Skeletal muscle satellite cell (primary cell): ENCODE results near the gene RCAN1.

Source experiments
- H3K27me3 ChIP-seq: 2 replicates; pipeline ENCODE4 v1.7.0; 2013; ENCODE audit warnings: low read length; ENCODE audit not compliant: control insufficient read depth, insufficient read depth
- H3K36me3 ChIP-seq: 2 replicates; pipeline ENCODE4 v1.7.0; 2013; ENCODE audit warnings: mild to moderate bottlenecking, control low read depth, low read length; ENCODE audit not compliant: insufficient read depth
- H3K4me1 ChIP-seq: 2 replicates; pipeline ENCODE4 v1.7.0; 2013; ENCODE audit warnings: low read length; ENCODE audit not compliant: control insufficient read depth, insufficient read depth
- H3K4me2 ChIP-seq: 2 replicates; pipeline ENCODE4 v1.7.0; 2013; ENCODE audit warnings: mild to moderate bottlenecking, low read length
- H3K4me3 ChIP-seq: 2 replicates; pipeline ENCODE4 v1.7.0; 2013; ENCODE audit warnings: low read length
- H3K9ac ChIP-seq: 2 replicates; pipeline ENCODE4 v1.7.0; 2013; ENCODE audit warnings: mild to moderate bottlenecking, low read depth, low read length, moderate library complexity
- H3K9me3 ChIP-seq: replicated peaks from 2 replicates; pipeline ENCODE4 v1.7.0; 2013; ENCODE audit warnings: mild to moderate bottlenecking, control low read depth, low read length

The RCAN1 gene

DNA sequence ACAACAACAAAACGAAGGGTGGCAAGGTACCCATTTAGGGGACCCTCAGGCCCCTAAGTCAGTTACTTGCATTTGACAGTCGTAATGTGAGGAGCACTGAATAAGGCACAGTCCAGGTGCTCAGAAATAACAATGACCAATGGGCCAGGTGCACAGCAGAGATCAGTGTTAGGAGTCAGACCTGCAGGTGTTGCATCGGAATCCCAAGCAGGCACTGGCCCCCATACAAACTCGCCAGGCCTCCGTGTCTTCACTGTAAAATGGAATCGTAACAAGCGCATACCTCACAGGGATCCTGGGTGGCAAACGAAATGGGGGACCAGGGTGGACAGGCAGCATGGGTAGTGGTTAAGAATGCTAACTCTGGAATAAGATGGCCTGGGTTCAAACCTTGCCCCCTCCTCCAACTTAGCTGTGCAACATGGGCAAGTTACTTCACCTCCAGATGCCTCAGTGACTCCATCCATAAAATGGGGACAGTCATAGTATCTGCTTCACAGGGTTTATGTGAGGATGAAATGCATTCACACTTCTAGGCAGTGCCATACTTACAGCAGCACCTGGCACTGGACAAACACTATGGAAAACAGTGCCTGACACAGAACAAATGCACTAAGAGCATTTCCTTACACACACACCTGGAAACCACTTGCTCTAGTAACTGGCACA, 20.2 kb downstream of the RCAN1 start:
- no peak overlapping the region for H3K9ac ChIP-seq
- no peaks in the 10 kb centered on the region for H3K9me3 ChIP-seq

DNA sequence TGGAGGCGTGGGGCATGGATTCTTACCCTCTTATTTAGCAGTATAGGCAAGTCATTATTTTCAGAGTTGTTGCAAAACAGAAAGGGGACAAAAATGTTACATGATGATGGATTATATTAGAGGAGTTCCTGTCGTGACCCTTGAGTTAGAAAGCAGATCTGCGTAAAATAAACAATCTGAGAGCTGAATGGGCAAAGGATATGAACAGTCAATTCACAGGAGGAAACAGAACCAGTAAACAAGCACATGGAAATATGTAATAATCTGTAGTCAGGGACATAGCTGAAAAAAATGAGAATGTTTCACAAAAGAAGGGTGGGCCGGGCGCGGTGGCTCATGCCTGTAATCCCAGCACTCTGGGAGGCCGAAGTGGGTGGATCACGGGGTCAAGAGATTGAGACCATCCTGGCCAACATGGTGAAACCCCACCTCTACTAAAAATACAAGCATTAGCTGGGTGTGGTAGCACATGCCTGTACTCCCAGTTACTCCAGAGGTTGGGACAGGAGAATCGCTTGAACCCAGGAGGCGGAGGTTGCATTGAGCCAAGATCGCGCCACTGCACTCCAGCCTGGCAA, 20.9 kb downstream of the RCAN1 start:
- no peaks in the 10 kb centered on the region for H3K36me3 ChIP-seq
- H3K4me1 ChIP-seq = peaks cover 11% of the 10 kb centered on the region
- no peak overlapping the region for H3K9ac ChIP-seq
- H3K27me3 ChIP-seq = no peaks in the 10 kb centered on the region
- no peak overlapping the region for H3K4me2 ChIP-seq
- no peak overlapping the region for H3K4me3 ChIP-seq
- no peaks in the 10 kb centered on the region for H3K9me3 ChIP-seq

More for the DNA sequence above, 20.2 kb downstream of the RCAN1 start:
- H3K4me2 ChIP-seq = no peak overlapping the region
- H3K4me1 ChIP-seq = peaks cover 11% of the 10 kb centered on the region
- H3K27me3 ChIP-seq = no peaks in the 10 kb centered on the region
- H3K36me3 ChIP-seq = no peaks in the 10 kb centered on the region
- H3K4me3 ChIP-seq = no peak overlapping the region

DNA sequence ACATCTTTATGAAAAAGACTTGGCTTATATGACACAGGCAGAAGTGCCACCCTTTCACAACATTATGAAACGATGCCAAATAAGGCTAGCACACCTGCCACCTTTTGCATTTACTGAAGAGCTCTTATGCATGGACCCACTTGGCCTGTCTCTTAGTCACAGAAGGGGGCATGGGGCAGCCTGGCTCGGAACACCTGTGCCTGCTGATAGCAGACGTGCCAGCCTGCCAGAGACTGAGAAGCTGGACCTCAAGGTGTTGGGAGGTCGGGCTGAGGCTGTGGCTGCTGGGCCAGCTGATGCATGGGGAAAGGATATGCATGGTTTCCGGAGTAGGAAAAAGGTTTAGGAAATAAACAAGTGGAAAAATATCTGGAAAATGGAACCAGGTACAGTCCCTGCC, 21.5 kb downstream of the RCAN1 start:
- Histone ChIP-seq H3K4me2 (no peak overlapping the region), H3K4me1 (peaks cover 7% of the 10 kb centered on the region)

DNA sequence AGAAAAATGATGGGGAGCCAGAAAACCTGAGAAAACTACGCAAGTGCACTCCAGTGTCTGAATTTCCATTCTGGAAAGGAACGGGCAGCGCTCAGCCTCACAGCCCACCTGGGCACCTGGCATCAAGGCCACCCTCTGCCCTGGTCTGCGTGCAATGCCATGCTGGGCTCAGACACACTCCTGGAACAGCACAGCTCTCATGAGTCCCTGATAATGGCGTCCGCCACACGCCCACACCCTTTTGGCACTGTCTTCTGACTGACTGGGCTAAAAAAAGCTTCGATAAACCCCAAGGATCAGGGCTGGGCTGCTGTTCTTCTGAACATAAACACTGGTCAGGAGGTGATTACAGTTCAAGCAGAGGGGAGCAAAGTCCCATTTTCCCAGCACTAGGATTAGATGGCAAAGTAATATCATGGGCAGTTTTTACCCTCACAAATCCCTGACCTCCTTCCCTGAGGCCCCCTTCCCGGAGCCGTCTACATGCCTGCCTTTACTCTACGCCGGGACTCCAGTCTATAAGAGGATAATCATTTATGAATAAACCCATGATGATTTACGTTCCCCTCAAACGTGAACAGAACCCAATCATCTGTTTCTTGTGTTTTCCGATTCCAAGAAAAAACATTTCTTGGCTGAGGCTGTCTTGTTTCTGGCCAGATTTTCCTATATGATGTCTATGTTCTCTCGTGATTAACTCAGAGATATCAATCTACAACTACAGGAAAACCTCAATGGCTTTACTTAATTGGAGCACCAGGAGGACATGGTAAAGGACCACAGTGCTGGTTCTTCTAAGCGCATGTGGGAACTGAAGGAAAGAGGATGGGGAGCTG, 22.6 kb downstream of the RCAN1 start:
- Histone ChIP-seq H3K36me3 (no peaks in the 10 kb centered on the region), H3K4me2 (no peak overlapping the region), H3K4me1 (peaks cover 7% of the 10 kb centered on the region), H3K4me3 (no peak overlapping the region), H3K9ac (no peak overlapping the region), H3K27me3 (no peaks in the 10 kb centered on the region), H3K9me3 (no peaks in the 10 kb centered on the region)

More for the DNA sequence above, 21.5 kb downstream of the RCAN1 start:
- no peak overlapping the region for H3K4me3 ChIP-seq
- H3K9me3 ChIP-seq = no peaks in the 10 kb centered on the region
- no peak overlapping the region for H3K9ac ChIP-seq
- H3K27me3 ChIP-seq = no peaks in the 10 kb centered on the region
- no peaks in the 10 kb centered on the region for H3K36me3 ChIP-seq

DNA sequence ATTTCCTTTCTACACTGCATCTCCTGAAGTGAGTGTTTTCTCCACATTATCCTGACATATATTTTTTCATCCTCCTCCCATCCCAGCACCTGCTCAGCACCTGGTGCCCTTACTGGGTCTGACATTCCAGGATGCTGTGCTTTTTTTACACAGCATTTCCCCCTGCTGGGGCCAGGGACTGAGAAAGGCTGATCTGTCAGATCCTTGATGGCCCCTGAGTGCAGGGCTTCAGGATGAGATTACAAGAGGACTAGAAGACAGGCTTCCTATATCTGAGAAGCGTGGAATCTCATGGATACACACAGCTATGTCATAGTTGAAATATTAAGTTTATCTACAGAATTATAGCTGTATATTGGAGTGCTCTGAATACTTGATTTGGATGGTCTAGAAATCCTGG, 24.4 kb downstream of the RCAN1 start:
- no peaks in the 10 kb centered on the region for H3K27me3 ChIP-seq
- no peaks in the 10 kb centered on the region for H3K9me3 ChIP-seq
- H3K9ac ChIP-seq = no peak overlapping the region
- no peak overlapping the region for H3K4me3 ChIP-seq
- H3K36me3 ChIP-seq = no peaks in the 10 kb centered on the region
- no peak overlapping the region for H3K4me2 ChIP-seq
- H3K4me1 ChIP-seq = peaks cover 7% of the 10 kb centered on the region

DNA sequence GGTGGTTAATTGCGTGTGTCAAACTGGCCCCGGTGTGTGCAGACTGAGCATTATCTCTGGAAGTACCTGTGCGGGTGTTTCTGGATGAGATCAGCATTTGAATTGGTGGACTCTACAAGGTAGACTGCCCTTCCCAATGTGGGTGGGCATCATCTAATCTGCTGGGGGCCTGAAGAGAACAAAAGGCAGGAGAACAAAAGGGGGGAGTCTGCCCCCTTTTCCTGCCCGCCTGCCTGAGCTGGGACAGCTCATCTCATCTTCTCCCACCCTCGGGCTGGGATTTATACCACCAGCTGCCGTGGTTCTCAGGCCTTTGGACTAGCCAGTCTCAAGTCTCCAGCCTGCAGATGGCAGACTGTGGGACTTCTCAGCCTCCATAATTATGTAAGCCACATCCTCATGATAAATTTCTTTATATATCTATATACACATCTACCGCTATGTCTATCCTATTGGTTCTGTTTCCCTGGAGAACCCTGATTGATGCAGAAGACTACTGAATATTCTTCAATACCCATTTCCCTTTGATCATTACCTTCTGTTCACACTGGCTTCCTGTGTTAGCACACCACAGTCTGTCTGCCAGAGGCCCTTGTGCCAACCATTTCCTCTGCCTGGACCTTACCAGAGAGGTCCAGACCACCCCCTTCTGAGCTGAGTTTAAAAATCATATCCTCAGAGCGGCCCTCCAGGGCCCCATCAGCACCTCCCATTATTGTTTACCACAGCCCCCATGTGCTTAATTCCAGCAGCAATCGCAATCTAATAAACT, 25.2 kb downstream of the RCAN1 start:
- no peak overlapping the region for H3K9ac ChIP-seq
- H3K9me3 ChIP-seq = no peaks in the 10 kb centered on the region
- H3K36me3 ChIP-seq = no peaks in the 10 kb centered on the region
- H3K4me2 ChIP-seq = no peak overlapping the region
- peaks cover 7% of the 10 kb centered on the region for H3K4me1 ChIP-seq
- H3K4me3 ChIP-seq = no peak overlapping the region
- no peaks in the 10 kb centered on the region for H3K27me3 ChIP-seq

DNA sequence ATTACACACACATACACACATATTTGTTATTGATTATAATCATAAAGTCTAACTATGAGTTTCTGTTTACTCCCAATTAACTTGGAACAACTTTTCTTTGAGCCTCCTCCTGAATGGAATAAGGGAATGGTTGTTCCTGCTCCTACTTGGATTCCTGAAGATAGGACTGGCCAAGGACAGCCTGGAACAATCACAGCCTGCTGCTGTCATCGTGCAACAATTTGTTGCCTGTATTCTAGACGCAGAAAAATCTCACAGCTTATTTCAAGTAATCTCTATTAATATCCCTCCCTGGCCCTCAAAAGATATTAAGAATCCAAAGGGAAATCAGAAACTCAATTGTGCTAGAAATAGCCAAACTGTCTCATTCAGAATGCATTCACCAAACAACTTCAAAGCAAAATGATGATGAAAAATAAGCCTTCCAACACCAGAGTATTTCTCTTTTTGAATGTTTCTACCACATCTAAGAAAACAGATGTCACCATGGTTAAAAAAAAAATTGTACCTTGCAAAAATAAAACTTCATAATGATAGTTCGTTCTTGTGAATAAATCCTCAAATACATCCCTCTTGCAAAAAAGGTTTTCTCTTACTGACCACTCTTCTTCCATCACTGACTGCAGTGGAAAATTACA, 30.9 kb downstream of the RCAN1 start:
- no peaks in the 10 kb centered on the region for H3K36me3 ChIP-seq
- no peak overlapping the region for H3K4me2 ChIP-seq
- H3K9me3 ChIP-seq = no peaks in the 10 kb centered on the region
- H3K9ac ChIP-seq = no peak overlapping the region
- H3K27me3 ChIP-seq = no peaks in the 10 kb centered on the region
- H3K4me3 ChIP-seq = no peak overlapping the region
- H3K4me1 ChIP-seq = peaks cover 12% of the 10 kb centered on the region

DNA sequence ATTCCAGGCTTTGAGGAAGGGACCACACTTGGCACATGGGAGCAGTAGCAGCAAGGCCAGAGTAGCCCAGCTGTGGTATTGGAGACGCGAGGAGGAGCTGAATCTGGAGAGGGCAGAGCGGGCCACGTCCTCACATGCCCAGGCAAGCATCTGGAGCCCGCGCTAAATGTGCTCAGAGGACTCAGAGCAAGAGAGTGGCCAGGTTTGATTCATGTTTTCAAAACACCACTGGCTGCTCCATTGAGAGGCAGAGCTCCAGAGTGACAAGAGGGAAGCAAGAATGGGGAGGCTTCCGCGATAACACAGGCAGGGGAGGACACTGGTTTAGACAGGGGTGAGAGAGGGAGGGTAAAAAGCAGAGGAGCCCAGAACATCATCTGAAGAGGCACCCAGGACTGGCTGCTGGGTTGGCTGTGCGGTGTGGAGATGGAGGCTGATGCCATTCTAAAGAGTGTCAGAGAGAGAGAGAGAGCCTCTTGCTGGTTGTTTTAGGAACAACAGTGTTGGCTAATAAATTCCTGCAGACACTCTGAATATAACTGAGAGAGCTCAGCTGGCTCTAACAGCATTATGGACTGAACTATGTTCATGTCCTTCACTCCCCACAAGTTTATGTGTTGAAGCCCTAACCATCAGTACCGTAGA, 32.3 kb downstream of the RCAN1 start:
- no peaks in the 10 kb centered on the region for H3K27me3 ChIP-seq
- H3K9ac ChIP-seq = no peak overlapping the region
- no peaks in the 10 kb centered on the region for H3K36me3 ChIP-seq
- H3K4me2 ChIP-seq = no peak overlapping the region
- no peaks in the 10 kb centered on the region for H3K9me3 ChIP-seq
- H3K4me3 ChIP-seq = no peak overlapping the region
- H3K4me1 ChIP-seq = peaks cover 14% of the 10 kb centered on the region

DNA sequence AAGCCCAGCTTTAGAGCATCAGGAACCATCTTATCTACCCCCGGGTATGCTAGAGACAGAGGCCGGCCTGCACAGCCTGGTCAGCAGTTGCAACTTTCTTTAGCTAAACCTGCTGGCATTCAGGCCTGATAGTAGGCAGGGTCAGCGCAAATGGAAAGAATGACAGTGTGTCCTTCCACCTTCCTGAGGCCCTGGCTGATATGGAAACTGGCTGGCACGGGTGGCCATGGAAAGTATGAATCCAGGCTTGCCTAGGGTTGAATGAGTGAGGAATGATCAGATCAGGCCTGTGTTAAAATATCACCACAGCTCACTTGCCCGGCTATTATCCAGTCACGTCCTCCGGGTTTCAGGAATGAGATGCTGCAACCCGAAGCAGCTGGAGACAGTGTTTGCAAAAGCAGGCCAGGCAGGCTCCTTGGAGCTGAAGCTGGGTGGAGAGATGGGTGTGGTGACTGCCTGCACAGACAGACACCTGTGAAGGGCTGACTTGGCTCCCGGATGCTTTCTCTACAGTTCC, 34.7 kb downstream of the RCAN1 start:
- Histone ChIP-seq H3K9me3 (no peaks in the 10 kb centered on the region), H3K4me3 (no peak overlapping the region), H3K36me3 (no peaks in the 10 kb centered on the region), H3K9ac (no peak overlapping the region), H3K27me3 (no peaks in the 10 kb centered on the region), H3K4me1 (peaks cover 18% of the 10 kb centered on the region), H3K4me2 (no peak overlapping the region)

DNA sequence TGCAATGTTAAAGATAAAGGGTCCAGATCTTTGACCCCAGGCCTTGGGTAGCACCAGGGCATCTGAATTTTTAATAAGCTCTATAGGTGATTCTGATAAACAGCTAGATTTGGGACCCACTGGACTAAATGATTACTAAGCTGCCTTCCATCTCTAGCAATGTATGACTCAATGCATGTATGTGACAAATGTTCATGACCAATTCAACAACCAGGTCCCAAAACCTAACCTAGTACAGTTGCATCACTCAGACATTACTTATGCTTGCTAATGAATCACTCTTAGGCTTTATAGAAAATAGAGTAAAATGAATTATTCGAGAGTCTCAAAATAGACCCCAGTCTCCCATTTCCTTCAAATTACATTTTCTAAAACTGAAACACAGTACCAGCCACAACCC, 35.5 kb downstream of the RCAN1 start:
- Histone ChIP-seq H3K27me3 (no peaks in the 10 kb centered on the region), H3K4me3 (no peak overlapping the region), H3K36me3 (no peaks in the 10 kb centered on the region), H3K4me1 (peaks cover 18% of the 10 kb centered on the region), H3K9me3 (no peaks in the 10 kb centered on the region), H3K4me2 (no peak overlapping the region), H3K9ac (no peak overlapping the region)
